NCI-H1436 treated with DMSO at 0.1 percent for 48 hours (cell line): ENCODE results near the gene CTNNA1.
"Not testable (repeated sequence)": the region's sequence is repeated elsewhere in the genome, so short reads cannot be mapped to it uniquely, and the experiment has no call there.

Source experiments
- DNase-seq: peaks from one replicate; lab custom pipeline; 2025; lab: John Stamatoyannopoulos, UW

CTNNA1 gene

GRCh38 chr5:138752951-138753793, at the start of gene CTNNA1:
CTNNA1 (plus strand) TSS chr5:138753425; CDS start chr5:138781925, 28,500 bp downstream.
- no peak for DNase-seq

- not testable (repeated sequence) for DNase-seq
These were observed 49.4 kb upstream of the CTNNA1 start for GRCh38 chr5:138703777-138704176.

GRCh38 chr5:138705007-138705406, 48.2 kb upstream of the CTNNA1 start:
- no peak for DNase-seq

- no peak for DNase-seq
These were observed 47.7 kb upstream of the CTNNA1 start for GRCh38 chr5:138705567-138705966.

- DNase-seq, result no peak
These were observed 46.4 kb upstream of the CTNNA1 start for GRCh38 chr5:138706655-138707480.

GRCh38 chr5:138708791-138709190, 44.4 kb upstream of the CTNNA1 start:
- no peak for DNase-seq

GRCh38 chr5:138709202-138709601, 44.0 kb upstream of the CTNNA1 start:
- DNase-seq, result no peak

- no peak for DNase-seq
These were observed 42.1 kb upstream of the CTNNA1 start for GRCh38 chr5:138711087-138711486.

- no peak for DNase-seq
These were observed 41.4 kb upstream of the CTNNA1 start for GRCh38 chr5:138711811-138712210.

GRCh38 chr5:138712324-138712723, 40.9 kb upstream of the CTNNA1 start:
- DNase-seq, result no peak

GRCh38 chr5:138712791-138713190, 40.4 kb upstream of the CTNNA1 start:
- DNase-seq, result no peak

- no peak for DNase-seq
These were observed 40.0 kb upstream of the CTNNA1 start for GRCh38 chr5:138713247-138713646.

GRCh38 chr5:138714694-138715093, 38.5 kb upstream of the CTNNA1 start:
- no peak for DNase-seq

GRCh38 chr5:138715931-138716432, 37.2 kb upstream of the CTNNA1 start:
- not testable (repeated sequence) for DNase-seq

- no peak for DNase-seq
These were observed 36.7 kb upstream of the CTNNA1 start for GRCh38 chr5:138716456-138716924.

GRCh38 chr5:138717399-138717798, 35.8 kb upstream of the CTNNA1 start:
- DNase-seq, result no peak

GRCh38 chr5:138719811-138720210, 33.4 kb upstream of the CTNNA1 start:
- no peak for DNase-seq

- no peak for DNase-seq
These were observed 32.4 kb upstream of the CTNNA1 start for GRCh38 chr5:138720840-138721239.

- no peak for DNase-seq
These were observed 31.2 kb upstream of the CTNNA1 start for GRCh38 chr5:138721979-138722378.

- peak; percentile 52 for DNase-seq
These were observed 30.6 kb upstream of the CTNNA1 start for GRCh38 chr5:138722544-138723177.

- DNase-seq, result no peak
These were observed 28.6 kb upstream of the CTNNA1 start for GRCh38 chr5:138724470-138725146.
